HUES6 (cell line): Measurements from ENCODE around the gene CFD.

Experiments
- H3K27ac ChIP-seq: 2 replicates; pipeline ENCODE4 v1.7.0; 2013; ENCODE audit warnings: low read depth, mild to moderate bottlenecking, low read length, inconsistent platforms
- H3K27me3 ChIP-seq: 2 replicates; pipeline ENCODE4 v1.6.1; 2013; ENCODE audit warnings: low read length; ENCODE audit not compliant: control insufficient read depth, insufficient read depth
- H3K36me3 ChIP-seq: 2 replicates; pipeline ENCODE4 v1.6.1; 2013; ENCODE audit warnings: low read length; ENCODE audit not compliant: control insufficient read depth, insufficient read depth
- H3K4me1 ChIP-seq: 2 replicates; pipeline ENCODE4 v1.6.1; 2013; ENCODE audit warnings: low read length; ENCODE audit not compliant: control insufficient read depth, insufficient read depth
- H3K4me3 ChIP-seq: 2 replicates; pipeline ENCODE4 v1.5.1; 2013; ENCODE audit warnings: low read depth, low read length
- H3K9ac ChIP-seq: one replicate; pipeline ENCODE4 v1.6.1; 2013; ENCODE audit warnings: mild to moderate bottlenecking, low read length
- H3K9me3 ChIP-seq: 2 replicates; pipeline ENCODE4 v1.6.1; 2013; ENCODE audit warnings: low read depth, low read length; ENCODE audit not compliant: control insufficient read depth, insufficient read depth

The CFD gene

GRCh38 chr19:897442-898039 is 38.1 kb downstream of the CFD start:
- H3K4me3 ChIP-seq, result no peak overlapping the region
- H3K4me1 ChIP-seq, result peaks cover 15% of the 10 kb centered on the region
- no peak overlapping the region for H3K9ac ChIP-seq
- H3K9me3 ChIP-seq, result no peaks in the 10 kb centered on the region
- H3K27me3 ChIP-seq, result no peaks in the 10 kb centered on the region
- H3K36me3 ChIP-seq, result peaks cover 16% of the 10 kb centered on the region
- H3K27ac ChIP-seq, result no peak overlapping the region

- peaks cover 16% of the 10 kb centered on the region for H3K36me3 ChIP-seq
- peaks cover 15% of the 10 kb centered on the region for H3K4me1 ChIP-seq
- H3K27ac ChIP-seq, result no peak overlapping the region
- H3K9ac ChIP-seq, result no peak overlapping the region
- no peaks in the 10 kb centered on the region for H3K27me3 ChIP-seq
- H3K4me3 ChIP-seq, result no peak overlapping the region
- no peaks in the 10 kb centered on the region for H3K9me3 ChIP-seq
Measured at GRCh38 chr19:898663-899062, 39.2 kb downstream of the CFD start.

- peaks cover 16% of the 10 kb centered on the region for H3K36me3 ChIP-seq
- H3K4me1 ChIP-seq, result peaks cover 15% of the 10 kb centered on the region
- no peak overlapping the region for H3K27ac ChIP-seq
- no peak overlapping the region for H3K4me3 ChIP-seq
- H3K9me3 ChIP-seq, result no peaks in the 10 kb centered on the region
- H3K27me3 ChIP-seq, result no peaks in the 10 kb centered on the region
- H3K9ac ChIP-seq, result no peak overlapping the region
Measured at GRCh38 chr19:899336-900042, 40.0 kb downstream of the CFD start.

GRCh38 chr19:900043-900301 is 40.5 kb downstream of the CFD start:
- no peak overlapping the region for H3K9ac ChIP-seq
- peaks cover 15% of the 10 kb centered on the region for H3K4me1 ChIP-seq
- H3K27me3 ChIP-seq, result no peaks in the 10 kb centered on the region
- H3K4me3 ChIP-seq, result no peak overlapping the region
- H3K36me3 ChIP-seq, result peaks cover 16% of the 10 kb centered on the region
- no peaks in the 10 kb centered on the region for H3K9me3 ChIP-seq
- H3K27ac ChIP-seq, result no peak overlapping the region

GRCh38 chr19:900302-901111 is 41.0 kb downstream of the CFD start:
- Histone ChIP-seq H3K36me3 (peaks cover 16% of the 10 kb centered on the region), H3K27ac (no peak overlapping the region), H3K4me1 (peaks cover 11% of the 10 kb centered on the region), H3K9me3 (no peaks in the 10 kb centered on the region), H3K4me3 (no peak overlapping the region), H3K27me3 (no peaks in the 10 kb centered on the region), H3K9ac (no peak overlapping the region)

GRCh38 chr19:901216-902092 is 42.0 kb downstream of the CFD start:
- H3K4me1 ChIP-seq, result peaks cover 10% of the 10 kb centered on the region
- H3K36me3 ChIP-seq, result peaks cover 16% of the 10 kb centered on the region
- no peak overlapping the region for H3K27ac ChIP-seq
- no peak overlapping the region for H3K4me3 ChIP-seq
- H3K9me3 ChIP-seq, result no peaks in the 10 kb centered on the region
- no peak overlapping the region for H3K9ac ChIP-seq
- H3K27me3 ChIP-seq, result no peaks in the 10 kb centered on the region

- H3K27ac ChIP-seq, result no peak overlapping the region
- no peak overlapping the region for H3K4me3 ChIP-seq
- H3K9me3 ChIP-seq, result no peaks in the 10 kb centered on the region
- H3K27me3 ChIP-seq, result no peaks in the 10 kb centered on the region
- H3K4me1 ChIP-seq, result peaks cover 10% of the 10 kb centered on the region
- H3K9ac ChIP-seq, result no peak overlapping the region
- peaks cover 16% of the 10 kb centered on the region for H3K36me3 ChIP-seq
Measured at GRCh38 chr19:902093-902370, 42.6 kb downstream of the CFD start.

- Histone ChIP-seq H3K4me3 (no peak overlapping the region), H3K36me3 (peaks cover 14% of the 10 kb centered on the region), H3K9ac (no peak overlapping the region), H3K4me1 (peaks cover 10% of the 10 kb centered on the region), H3K9me3 (no peaks in the 10 kb centered on the region), H3K27me3 (no peaks in the 10 kb centered on the region), H3K27ac (no peak overlapping the region)
Measured at GRCh38 chr19:902446-903226, 43.2 kb downstream of the CFD start.

- no peaks in the 10 kb centered on the region for H3K9me3 ChIP-seq
- H3K9ac ChIP-seq, result no peak overlapping the region
- peaks cover 14% of the 10 kb centered on the region for H3K36me3 ChIP-seq
- H3K4me3 ChIP-seq, result no peak overlapping the region
- no peaks in the 10 kb centered on the region for H3K27me3 ChIP-seq
- H3K4me1 ChIP-seq, result peaks cover 10% of the 10 kb centered on the region
- H3K27ac ChIP-seq, result no peak overlapping the region
Measured at GRCh38 chr19:903266-903797, 43.9 kb downstream of the CFD start.

- Histone ChIP-seq H3K9ac (no peak overlapping the region), H3K36me3 (peaks cover 5% of the 10 kb centered on the region), H3K9me3 (no peaks in the 10 kb centered on the region), H3K27ac (no peak overlapping the region), H3K4me3 (no peak overlapping the region), H3K4me1 (peaks cover 18% of the 10 kb centered on the region), H3K27me3 (no peaks in the 10 kb centered on the region)
Measured at GRCh38 chr19:904545-904944, 45.1 kb downstream of the CFD start.
